HepG2 (cell line): ENCODE data around the gene YBX2. TPM values are rescaled to one million over a fixed set of nuclear protein-coding genes. Genes with fewer than 3 reads are reported as not detected.
A peak's percentile ranks its signal among the peaks of the same experiment; 100 is the strongest.

Source experiments
- ARID3A ChIP-seq: IDR thresholded peaks from 2 replicates; pipeline ENCODE4 v1.6.1; 2012; ENCODE audit warnings: low read depth, low read length, improper control_type of control experiment
- ARNT2 ChIP-seq: sonication (generic); formaldehyde crosslinking; IDR thresholded peaks from 2 replicates; pipeline ENCODE4 v1.8.0; 2022; ENCODE audit warnings: mild to moderate bottlenecking, low read depth, missing genetic modification reagents, moderate library complexity
- ARNTL ChIP-seq: sonication (generic); formaldehyde crosslinking; IDR thresholded peaks from 2 replicates; pipeline ENCODE4 v1.4.0; 2020; ENCODE audit warnings: mild to moderate bottlenecking, missing genetic modification reagents
- ATF5 ChIP-seq: sonication (generic); formaldehyde crosslinking; IDR thresholded peaks from 2 replicates; pipeline ENCODE4 v1.4.0; 2020; ENCODE audit warnings: mild to moderate bottlenecking, low read depth, missing genetic modification reagents
- ATF7 ChIP-seq, 2 experiments: fragments of 450-650 bp in 1 of 2; sonication (generic) in 1 of 2; formaldehyde crosslinking in 1 of 2; IDR thresholded peaks; 2 replicates each; pipeline versions ENCODE4 v1.4.0 to v1.6.1; 2016 to 2020; ENCODE audit warnings: antibody characterized with exemption in 1 of 2, mild to moderate bottlenecking in 1 of 2, missing genetic modification reagents in 1 of 2
- E2F2 ChIP-seq: sonication (generic); formaldehyde crosslinking; IDR thresholded peaks from 2 replicates; pipeline ENCODE4 v1.4.0; 2020; ENCODE audit warnings: missing genetic modification reagents, borderline replicate concordance
- FOXA1 ChIP-seq, 2 experiments: fragments of 450-650 bp in 1 of 2; sonication (generic) in 1 of 2; formaldehyde crosslinking in 1 of 2; IDR thresholded peaks; 2 replicates each; pipeline versions ENCODE4 v1.4.0 to v1.6.1; 2016 to 2020; ENCODE audit warnings: missing genetic modification reagents in 1 of 2
- FOXK2 ChIP-seq: fragments of 450-650 bp; IDR thresholded peaks from 2 replicates; pipeline ENCODE4 v1.6.1; 2016
- GATAD2A ChIP-seq: IDR thresholded peaks from 2 replicates; pipeline ENCODE4 v1.6.1; 2016
- NFE2L1 ChIP-seq: sonication (generic); formaldehyde crosslinking; IDR thresholded peaks from 2 replicates; pipeline ENCODE4 v1.4.0; 2020; ENCODE audit warnings: missing genetic modification reagents, mild to moderate bottlenecking, borderline replicate concordance
- NKX3-1 ChIP-seq: sonication (generic); formaldehyde crosslinking; IDR thresholded peaks from 2 replicates; pipeline ENCODE4 v1.5.0; 2020; ENCODE audit warnings: missing genetic modification reagents
- SETDB1 ChIP-seq: sonication (generic); formaldehyde crosslinking; IDR thresholded peaks from 2 replicates; pipeline ENCODE4 v1.5.1; 2020; ENCODE audit warnings: missing genetic modification reagents, mild to moderate bottlenecking, borderline replicate concordance
- SRF ChIP-seq: IDR thresholded peaks from 2 replicates; pipeline ENCODE4 v1.6.1; 2011; ENCODE audit warnings: mild to moderate bottlenecking, low read depth, low read length, moderate library complexity
- TCF7 ChIP-seq: sonication (generic); IDR thresholded peaks from 2 replicates; pipeline ENCODE4 v1.6.1; 2016; ENCODE audit warnings: antibody characterized with exemption, low read depth
- ZNF790 ChIP-seq: sonication (generic); formaldehyde crosslinking; IDR thresholded peaks from 2 replicates; pipeline ENCODE4 v1.8.0; 2022; ENCODE audit warnings: missing genetic modification reagents, mild to moderate bottlenecking, borderline replicate concordance
- polyA plus RNA-seq, 8 experiments: library from polyadenylated mRNA; depleted of rRNA in 3 of 8; stranded (reverse) in 7 of 8; unstranded in 1 of 8; fragments of >200 nt; fragmentation: Illumina TruSeq in 4 of 8; extraction: Trizol in 4 of 8; gene quantifications; 2 replicates each; pipeline versions ENCODE4 v1.2.1 to v1.2.3, GENCODE V29; 2011 to 2016; ENCODE audit warnings: low read depth in 4 of 8, missing spikeins in 1 of 8, mixed read lengths in 1 of 8; ENCODE audit not compliant: insufficient read depth in 1 of 8
- total RNA-seq, 5 experiments: library from RNA; depleted of rRNA; stranded (reverse); fragments of >200 nt; fragmentation: Illumina TruSeq; extraction: Trizol; gene quantifications; 2 replicates each; pipeline ENCODE4 v1.2.3, GENCODE V29; 2016; ENCODE audit warnings: low read depth in 1 of 5
- TF ChIP-seq, protein P1 (sequence below): sonication (generic); formaldehyde crosslinking; IDR thresholded peaks from 2 replicates; pipeline ENCODE4 v1.9.0; 2021; ENCODE audit warnings: mild to moderate bottlenecking, missing genetic modification reagents
- TF ChIP-seq, protein P2 (sequence below): IDR thresholded peaks from 2 replicates; pipeline ENCODE4 v1.6.1; 2016; ENCODE audit warnings: mild to moderate bottlenecking, missing biosample characterization, missing genetic modification reagents

YBX2 gene
- total and polyA plus RNA-seq, 2 of the 13 experiments (the other 11 are each of a cell fraction or from before 2014, with no cell fraction given): 0.12 to 0.22 TPM

- TF ChIP-seq, protein P1, sequence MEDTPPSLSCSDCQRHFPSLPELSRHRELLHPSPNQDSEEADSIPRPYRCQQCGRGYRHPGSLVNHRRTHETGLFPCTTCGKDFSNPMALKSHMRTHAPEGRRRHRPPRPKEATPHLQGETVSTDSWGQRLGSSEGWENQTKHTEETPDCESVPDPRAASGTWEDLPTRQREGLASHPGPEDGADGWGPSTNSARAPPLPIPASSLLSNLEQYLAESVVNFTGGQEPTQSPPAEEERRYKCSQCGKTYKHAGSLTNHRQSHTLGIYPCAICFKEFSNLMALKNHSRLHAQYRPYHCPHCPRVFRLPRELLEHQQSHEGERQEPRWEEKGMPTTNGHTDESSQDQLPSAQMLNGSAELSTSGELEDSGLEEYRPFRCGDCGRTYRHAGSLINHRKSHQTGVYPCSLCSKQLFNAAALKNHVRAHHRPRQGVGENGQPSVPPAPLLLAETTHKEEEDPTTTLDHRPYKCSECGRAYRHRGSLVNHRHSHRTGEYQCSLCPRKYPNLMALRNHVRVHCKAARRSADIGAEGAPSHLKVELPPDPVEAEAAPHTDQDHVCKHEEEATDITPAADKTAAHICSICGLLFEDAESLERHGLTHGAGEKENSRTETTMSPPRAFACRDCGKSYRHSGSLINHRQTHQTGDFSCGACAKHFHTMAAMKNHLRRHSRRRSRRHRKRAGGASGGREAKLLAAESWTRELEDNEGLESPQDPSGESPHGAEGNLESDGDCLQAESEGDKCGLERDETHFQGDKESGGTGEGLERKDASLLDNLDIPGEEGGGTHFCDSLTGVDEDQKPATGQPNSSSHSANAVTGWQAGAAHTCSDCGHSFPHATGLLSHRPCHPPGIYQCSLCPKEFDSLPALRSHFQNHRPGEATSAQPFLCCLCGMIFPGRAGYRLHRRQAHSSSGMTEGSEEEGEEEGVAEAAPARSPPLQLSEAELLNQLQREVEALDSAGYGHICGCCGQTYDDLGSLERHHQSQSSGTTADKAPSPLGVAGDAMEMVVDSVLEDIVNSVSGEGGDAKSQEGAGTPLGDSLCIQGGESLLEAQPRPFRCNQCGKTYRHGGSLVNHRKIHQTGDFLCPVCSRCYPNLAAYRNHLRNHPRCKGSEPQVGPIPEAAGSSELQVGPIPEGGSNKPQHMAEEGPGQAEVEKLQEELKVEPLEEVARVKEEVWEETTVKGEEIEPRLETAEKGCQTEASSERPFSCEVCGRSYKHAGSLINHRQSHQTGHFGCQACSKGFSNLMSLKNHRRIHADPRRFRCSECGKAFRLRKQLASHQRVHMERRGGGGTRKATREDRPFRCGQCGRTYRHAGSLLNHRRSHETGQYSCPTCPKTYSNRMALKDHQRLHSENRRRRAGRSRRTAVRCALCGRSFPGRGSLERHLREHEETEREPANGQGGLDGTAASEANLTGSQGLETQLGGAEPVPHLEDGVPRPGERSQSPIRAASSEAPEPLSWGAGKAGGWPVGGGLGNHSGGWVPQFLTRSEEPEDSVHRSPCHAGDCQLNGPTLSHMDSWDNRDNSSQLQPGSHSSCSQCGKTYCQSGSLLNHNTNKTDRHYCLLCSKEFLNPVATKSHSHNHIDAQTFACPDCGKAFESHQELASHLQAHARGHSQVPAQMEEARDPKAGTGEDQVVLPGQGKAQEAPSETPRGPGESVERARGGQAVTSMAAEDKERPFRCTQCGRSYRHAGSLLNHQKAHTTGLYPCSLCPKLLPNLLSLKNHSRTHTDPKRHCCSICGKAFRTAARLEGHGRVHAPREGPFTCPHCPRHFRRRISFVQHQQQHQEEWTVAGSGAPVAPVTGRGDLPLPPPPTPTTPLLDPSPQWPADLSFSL (CRISPR knock-in tag): no peak
- TF ChIP-seq ARID3A: peak; percentile 16; the same call in 1 of the 2 replicates
- TF ChIP-seq, protein P2, sequence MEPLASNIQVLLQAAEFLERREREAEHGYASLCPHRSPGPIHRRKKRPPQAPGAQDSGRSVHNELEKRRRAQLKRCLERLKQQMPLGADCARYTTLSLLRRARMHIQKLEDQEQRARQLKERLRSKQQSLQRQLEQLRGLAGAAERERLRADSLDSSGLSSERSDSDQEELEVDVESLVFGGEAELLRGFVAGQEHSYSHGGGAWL (CRISPR knock-in tag): peak; percentile 48
- no peak for TF ChIP-seq TCF7
- no peak for TF ChIP-seq NFE2L1 (CRISPR knock-in tag)
- no peak; the same call in 1 of the 2 replicates for TF ChIP-seq SETDB1 (CRISPR knock-in tag)
- TF ChIP-seq ARNTL (CRISPR knock-in tag): 0 out of 2 replicates have a peak, but pooled peaks have one; percentile 11
- TF ChIP-seq ZNF790 (CRISPR knock-in tag): 0 out of 2 replicates have a peak, but pooled peaks have one; percentile 66
- peak; percentile 16; the same call in 1 of the 2 replicates for TF ChIP-seq NKX3-1
- TF ChIP-seq E2F2 (CRISPR knock-in tag): 0 out of 2 replicates have a peak, but pooled peaks have one; percentile 25
- peak; percentile 60; the same call in 1 of the 2 replicates for TF ChIP-seq GATAD2A (CRISPR knock-in tag)
- TF ChIP-seq ATF5: peak; percentile 31; the same call in 1 of the 2 replicates
- peak; percentile 98 for TF ChIP-seq ATF7 (IDR thresholded peaks at IDR 0.05)
- peak; percentile 86; the same call in 1 of the 2 replicates for TF ChIP-seq ATF7 (CRISPR knock-in tag; IDR thresholded peaks at IDR 0.05)
- TF ChIP-seq ARNT2 (CRISPR knock-in tag): peak; percentile 73; the same call in 1 of the 2 replicates
- 0 out of 2 replicates have a peak, but pooled peaks have one; percentile 36 for TF ChIP-seq FOXK2
- TF ChIP-seq FOXA1 (IDR thresholded peaks at IDR 0.05): no peak
- TF ChIP-seq FOXA1 (CRISPR knock-in tag; IDR thresholded peaks at IDR 0.05): no peak
- TF ChIP-seq SRF: no peak
These were observed 42.0 kb downstream of the YBX2 start, which contains the start of gene ELP5 (continued) for GRCh38 chr17:7252176-7253043.
